Endodermal cell (in vitro differentiated cells): ENCODE results near the gene TTC21A. TPM values are rescaled to one million over a fixed set of nuclear protein-coding genes. Genes with fewer than 3 reads are reported as not detected.

Experiments used
- DNase-seq: peaks from one replicate; pipeline ENCODE4 v3.0.0-alpha.2; 2017
- H3K27ac ChIP-seq: 2 replicates; pipeline ENCODE4 v1.5.1; 2013; ENCODE audit warnings: mild to moderate bottlenecking, low read depth, low read length, moderate library complexity
- H3K27me3 ChIP-seq: 2 replicates; pipeline ENCODE4 v1.6.1; 2013; ENCODE audit warnings: mild to moderate bottlenecking, low read length, moderate library complexity; ENCODE audit not compliant: insufficient read depth, control insufficient read depth, poor library complexity, severe bottlenecking
- H3K36me3 ChIP-seq: 2 replicates; pipeline ENCODE4 v1.7.0; 2013; ENCODE audit warnings: mild to moderate bottlenecking, low read length, moderate library complexity; ENCODE audit not compliant: control insufficient read depth, insufficient read depth
- H3K4me1 ChIP-seq: one replicate; pipeline ENCODE4 v1.7.0; 2013; ENCODE audit warnings: low read length; ENCODE audit not compliant: control insufficient read depth, insufficient read depth
- H3K4me3 ChIP-seq: 2 replicates; pipeline ENCODE4 v1.5.1; 2013; ENCODE audit warnings: mild to moderate bottlenecking, low read length, moderate library complexity
- H3K9ac ChIP-seq: 2 replicates; pipeline ENCODE4 v1.6.1; 2013; ENCODE audit warnings: mild to moderate bottlenecking, low read length, moderate library complexity; ENCODE audit not compliant: poor library complexity, severe bottlenecking; ENCODE audit errors: extremely low read depth
- H3K9me3 ChIP-seq: 2 replicates; pipeline ENCODE4 v1.6.1; 2013; ENCODE audit warnings: mild to moderate bottlenecking, low read length, moderate library complexity; ENCODE audit not compliant: control insufficient read depth
- H3K27ac Mint-ChIP-seq: 2 replicates; pipeline ENCODE4 v1.8.0; 2020; ENCODE audit warnings: mixed read lengths
- H3K27me3 Mint-ChIP-seq: 2 replicates; pipeline ENCODE4 v1.8.0; 2021; ENCODE audit warnings: mild to moderate bottlenecking, mixed read lengths; ENCODE audit not compliant: insufficient read depth
- H3K36me3 Mint-ChIP-seq: 2 replicates; pipeline ENCODE4 v1.8.0; 2020; ENCODE audit warnings: low read depth, mixed read lengths
- H3K4me1 Mint-ChIP-seq: 2 replicates; pipeline ENCODE4 v1.8.0; 2020; ENCODE audit warnings: mixed read lengths
- H3K4me3 Mint-ChIP-seq: 2 replicates; pipeline ENCODE4 v1.8.0; 2020; ENCODE audit warnings: mild to moderate bottlenecking, moderate library complexity, mixed read lengths
- H3K9me3 Mint-ChIP-seq: 2 replicates; pipeline ENCODE4 v1.8.0; 2020; ENCODE audit warnings: mild to moderate bottlenecking, mixed read lengths
- WGBS, 2 experiments: methylation state at CpG; one replicate each; pipeline versions ENCODE4 v1.1.5 to v1.1.7; 2013; ENCODE audit warnings: missing lambda C conversion rate in 2 of 2, mixed read lengths in 1 of 2; ENCODE audit not compliant: insufficient coverage in 1 of 2, insufficient read length in 1 of 2; 5-methylcytosine and 5-hydroxymethylcytosine counted together
- total RNA-seq, 2 donors: library from RNA; stranded (reverse); fragmentation: NEBNext Ultra II Directional in 1 of 2; extraction: Animal tissue kit (Norgen Biotek cat#: 25700) in 1 of 2; gene quantifications; 2 replicates in 1 of 2; 3 replicates in 1 of 2; pipeline ENCODE4 v1.2.1, GENCODE V29; 2021
- TF ChIP-seq, protein P1 (sequence below): fragments of 200-600 bp; sonication (generic); conservative IDR thresholded peaks from 2 replicates; pipeline ENCODE4 v1.5.0; 2021; ENCODE audit warnings: antibody characterized with exemption, mild to moderate bottlenecking

The TTC21A gene
- total RNA-seq, 2 donors from 2014 or later = 5.7 to 5.8 TPM

DNA sequence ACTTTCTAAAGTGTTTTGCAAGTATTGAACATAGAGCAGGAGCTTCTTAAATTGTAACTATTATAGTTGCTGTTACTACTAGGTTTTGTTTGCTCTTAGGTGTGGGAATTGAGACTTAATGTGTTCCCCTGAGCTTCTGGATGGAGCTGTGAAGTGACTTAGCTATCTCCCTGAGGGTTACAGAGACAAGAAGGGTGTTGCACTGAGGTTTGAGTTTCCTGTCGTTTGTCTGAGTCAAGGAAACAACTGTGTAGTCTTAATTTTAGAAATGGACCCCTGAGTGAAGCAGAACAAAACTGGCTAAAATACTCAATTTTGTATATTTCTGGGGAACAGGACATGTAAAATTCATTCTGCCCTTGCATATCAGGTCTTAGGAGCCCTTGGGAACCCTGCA is 20.4 kb downstream of the TTC21A start:
- TF ChIP-seq, protein P1, sequence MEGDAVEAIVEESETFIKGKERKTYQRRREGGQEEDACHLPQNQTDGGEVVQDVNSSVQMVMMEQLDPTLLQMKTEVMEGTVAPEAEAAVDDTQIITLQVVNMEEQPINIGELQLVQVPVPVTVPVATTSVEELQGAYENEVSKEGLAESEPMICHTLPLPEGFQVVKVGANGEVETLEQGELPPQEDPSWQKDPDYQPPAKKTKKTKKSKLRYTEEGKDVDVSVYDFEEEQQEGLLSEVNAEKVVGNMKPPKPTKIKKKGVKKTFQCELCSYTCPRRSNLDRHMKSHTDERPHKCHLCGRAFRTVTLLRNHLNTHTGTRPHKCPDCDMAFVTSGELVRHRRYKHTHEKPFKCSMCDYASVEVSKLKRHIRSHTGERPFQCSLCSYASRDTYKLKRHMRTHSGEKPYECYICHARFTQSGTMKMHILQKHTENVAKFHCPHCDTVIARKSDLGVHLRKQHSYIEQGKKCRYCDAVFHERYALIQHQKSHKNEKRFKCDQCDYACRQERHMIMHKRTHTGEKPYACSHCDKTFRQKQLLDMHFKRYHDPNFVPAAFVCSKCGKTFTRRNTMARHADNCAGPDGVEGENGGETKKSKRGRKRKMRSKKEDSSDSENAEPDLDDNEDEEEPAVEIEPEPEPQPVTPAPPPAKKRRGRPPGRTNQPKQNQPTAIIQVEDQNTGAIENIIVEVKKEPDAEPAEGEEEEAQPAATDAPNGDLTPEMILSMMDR = no peak
- no peaks in the 10 kb centered on the region for H3K27me3 ChIP-seq
- Mint-ChIP-seq H3K36me3 (no peaks in the 10 kb centered on the region), H3K4me3 (no peak overlapping the region), H3K4me1 (peaks cover 9% of the 10 kb centered on the region), H3K9me3 (no peaks in the 10 kb centered on the region), H3K27me3 (no peaks in the 10 kb centered on the region), H3K27ac (no peak overlapping the region)
- no peak overlapping the region for H3K9ac ChIP-seq
- no peak for DNase-seq
- no peaks in the 10 kb centered on the region for H3K4me1 ChIP-seq
- no peak overlapping the region for H3K4me3 ChIP-seq
- 79 to 89% methylated on average over 1 of the region's 1 CpG for WGBS, 2 experiments
- H3K9me3 ChIP-seq = no peaks in the 10 kb centered on the region
- H3K27ac ChIP-seq = no peak overlapping the region
- no peaks in the 10 kb centered on the region for H3K36me3 ChIP-seq

DNA sequence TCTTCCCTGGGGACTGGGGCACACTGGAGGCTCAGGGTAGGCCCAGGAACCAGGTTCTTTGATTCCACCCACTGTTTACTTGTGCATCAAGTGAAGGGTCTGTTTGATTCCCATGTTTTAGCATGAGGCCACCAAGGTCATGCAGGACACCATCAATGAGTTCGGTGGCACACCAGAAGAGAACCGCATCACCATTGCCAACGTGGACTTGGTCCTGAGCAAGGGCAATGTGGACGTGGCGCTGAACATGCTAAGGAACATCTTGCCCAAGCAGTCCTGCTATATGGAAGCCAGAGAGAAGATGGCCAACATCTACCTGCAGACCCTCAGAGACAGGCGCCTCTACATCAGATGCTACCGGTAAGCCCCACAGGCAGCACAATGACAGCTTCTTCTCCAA is 21.5 kb downstream of the TTC21A start:
- Histone ChIP-seq H3K4me1 (no peaks in the 10 kb centered on the region), H3K9ac (no peak overlapping the region), H3K9me3 (no peaks in the 10 kb centered on the region), H3K36me3 (no peaks in the 10 kb centered on the region), H3K4me3 (no peak overlapping the region), H3K27me3 (no peaks in the 10 kb centered on the region), H3K27ac (no peak overlapping the region)
- H3K27me3 Mint-ChIP-seq = no peaks in the 10 kb centered on the region
- no peak overlapping the region for H3K27ac Mint-ChIP-seq
- H3K36me3 Mint-ChIP-seq = no peaks in the 10 kb centered on the region
- WGBS, 2 experiments = 94 to 100% methylated on average over 6 to 7 of the region's 7 CpGs
- DNase-seq = no peak
- H3K9me3 Mint-ChIP-seq = no peaks in the 10 kb centered on the region
- peaks cover 9% of the 10 kb centered on the region for H3K4me1 Mint-ChIP-seq
- TF ChIP-seq, protein P1 = no peak
- H3K4me3 Mint-ChIP-seq = no peak overlapping the region

DNA sequence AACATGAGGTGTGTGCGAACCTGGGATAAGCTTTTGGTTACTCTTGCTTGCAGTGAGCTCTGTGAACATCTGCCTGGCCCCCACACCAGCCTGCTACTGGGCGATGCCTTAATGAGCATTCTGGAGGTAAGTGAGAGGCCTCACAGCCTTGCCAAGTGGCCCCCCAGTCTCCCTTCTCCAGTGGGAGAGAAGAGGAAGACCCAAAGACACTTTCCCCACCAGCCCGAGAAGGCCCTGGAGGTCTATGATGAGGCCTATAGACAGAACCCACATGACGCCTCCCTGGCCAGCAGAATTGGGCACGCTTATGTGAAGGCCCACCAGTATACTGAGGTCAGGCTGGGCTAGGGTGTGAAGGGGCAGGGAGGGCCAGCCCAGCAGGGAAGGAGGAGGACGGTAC is 22.5 kb downstream of the TTC21A start:
- Histone ChIP-seq H3K4me3 (no peak overlapping the region), H3K27ac (no peak overlapping the region), H3K9ac (no peak overlapping the region), H3K36me3 (no peaks in the 10 kb centered on the region), H3K27me3 (no peaks in the 10 kb centered on the region), H3K9me3 (no peaks in the 10 kb centered on the region), H3K4me1 (no peaks in the 10 kb centered on the region)
- Mint-ChIP-seq H3K36me3 (no peaks in the 10 kb centered on the region), H3K27ac (no peak overlapping the region), H3K4me1 (peaks cover 9% of the 10 kb centered on the region), H3K9me3 (no peaks in the 10 kb centered on the region), H3K4me3 (no peak overlapping the region), H3K27me3 (no peaks in the 10 kb centered on the region)
- WGBS, 2 experiments = 91% methylated on average over 6 of the region's 6 CpGs; no CpG with 5 or more reads in 1 of the 2 experiments
- TF ChIP-seq, protein P1 = no peak
- DNase-seq = no peak
